Stimulated activated CD4-positive, alpha-beta T cell treated with anti-CD3 and anti-CD28 coated beads, Interleukin-4, amount 100 ng/mL, for 48 hours (primary cell): ENCODE data around the gene SLC6A6.

ENCODE experiments used
- DNase-seq, 2 donors: peaks; one replicate each; pipeline ENCODE4 v3.0.0-alpha.2; 2020; ENCODE audit warnings: low read depth in 2 of 2

The SLC6A6 gene

GRCh38 chr3:14522129-14522691 lies 119.8 kb downstream of the SLC6A6 start:
- no peak for DNase-seq

- no peak for DNase-seq
Observed at GRCh38 chr3:14522768-14523167, 120.4 kb downstream of the SLC6A6 start.

- no peak for DNase-seq
Observed at GRCh38 chr3:14523792-14524191, 121.4 kb downstream of the SLC6A6 start.

- DNase-seq: no peak
Observed at GRCh38 chr3:14524311-14524711, 121.9 kb downstream of the SLC6A6 start.

DNA sequence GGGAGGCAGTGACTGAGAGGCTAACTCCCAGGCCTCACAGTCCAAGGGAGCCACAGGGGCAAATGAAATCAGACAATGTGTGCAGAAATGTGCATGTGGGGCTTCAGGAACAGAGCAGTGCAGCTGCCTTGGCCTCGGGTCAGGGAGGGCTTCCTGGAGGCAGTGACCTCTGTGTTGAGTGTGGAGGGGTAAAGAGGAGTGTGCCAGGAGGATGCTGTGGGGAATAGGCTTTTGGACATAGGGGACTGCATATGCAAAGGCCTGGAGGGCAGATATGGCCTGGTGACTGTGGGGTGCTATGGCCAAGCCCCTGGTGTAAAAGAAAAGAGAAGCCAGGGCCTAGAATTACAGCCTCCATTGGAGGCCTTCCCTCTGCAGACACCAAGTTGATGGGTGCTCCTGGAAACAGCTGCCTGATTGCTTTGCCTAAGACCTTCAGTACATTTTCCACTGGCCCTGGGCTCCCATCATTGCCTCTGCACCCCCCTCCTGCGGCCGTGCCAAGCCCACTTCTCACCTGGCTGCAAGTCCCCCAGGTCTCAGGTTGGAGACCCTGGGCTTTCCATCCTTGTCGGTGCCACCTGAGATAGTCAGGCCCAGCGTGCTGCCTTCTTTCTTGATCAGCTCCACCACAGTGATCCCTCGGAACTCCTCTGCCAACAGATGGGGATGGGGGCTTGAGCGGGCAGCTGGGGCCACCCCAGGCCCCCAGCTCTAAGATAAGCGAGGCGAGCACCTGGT lies 122.7 kb downstream of the SLC6A6 start:
- no peak for DNase-seq

- DNase-seq: no peak
Observed at GRCh38 chr3:14525685-14526631, 123.6 kb downstream of the SLC6A6 start.

GRCh38 chr3:14528081-14528480 lies 125.7 kb downstream of the SLC6A6 start:
- no peak for DNase-seq

- DNase-seq: no peak
Observed at GRCh38 chr3:14531856-14532395, 129.5 kb downstream of the SLC6A6 start.

DNA sequence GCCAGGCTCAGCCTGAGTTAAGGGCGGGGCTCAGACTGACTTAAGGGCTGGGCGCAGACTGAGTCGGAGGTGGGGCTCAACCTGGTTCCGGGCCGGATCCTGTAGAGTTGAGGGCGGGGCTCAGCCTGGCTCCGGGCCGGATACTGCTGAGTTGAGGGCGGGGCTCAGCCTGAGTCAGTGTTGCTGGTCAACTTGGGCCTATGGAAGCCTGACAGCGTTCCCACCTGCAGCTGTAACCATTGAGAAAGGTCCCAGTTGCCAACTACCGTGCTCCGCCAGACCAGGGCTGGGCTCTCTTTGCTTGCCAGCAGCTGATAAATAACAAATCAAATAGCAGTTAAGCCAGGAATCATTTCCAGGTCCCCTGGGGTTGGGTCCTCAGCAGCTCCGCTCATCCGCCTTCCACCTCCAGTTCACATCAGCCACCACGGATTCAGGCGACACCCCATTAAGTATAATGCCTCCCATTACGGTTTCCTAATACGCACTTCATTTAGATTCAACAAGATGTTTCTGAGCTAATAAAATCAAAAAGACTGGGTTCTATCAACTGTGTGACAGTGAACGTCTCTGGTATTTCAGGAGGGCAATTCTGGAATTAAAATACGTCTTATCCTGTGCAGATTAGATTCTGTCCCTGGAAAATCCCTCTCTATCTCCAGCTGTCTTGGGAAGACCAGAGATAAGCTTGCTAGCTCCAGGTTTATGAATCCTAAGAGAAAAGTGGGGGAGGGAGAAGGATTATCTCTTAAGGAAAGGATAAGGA lies 130.5 kb downstream of the SLC6A6 start:
- no peak for DNase-seq

- no peak for DNase-seq
Observed at GRCh38 chr3:14533457-14533958, 131.1 kb downstream of the SLC6A6 start.

GRCh38 chr3:14534516-14535191 lies 132.2 kb downstream of the SLC6A6 start:
- no peak for DNase-seq

DNA sequence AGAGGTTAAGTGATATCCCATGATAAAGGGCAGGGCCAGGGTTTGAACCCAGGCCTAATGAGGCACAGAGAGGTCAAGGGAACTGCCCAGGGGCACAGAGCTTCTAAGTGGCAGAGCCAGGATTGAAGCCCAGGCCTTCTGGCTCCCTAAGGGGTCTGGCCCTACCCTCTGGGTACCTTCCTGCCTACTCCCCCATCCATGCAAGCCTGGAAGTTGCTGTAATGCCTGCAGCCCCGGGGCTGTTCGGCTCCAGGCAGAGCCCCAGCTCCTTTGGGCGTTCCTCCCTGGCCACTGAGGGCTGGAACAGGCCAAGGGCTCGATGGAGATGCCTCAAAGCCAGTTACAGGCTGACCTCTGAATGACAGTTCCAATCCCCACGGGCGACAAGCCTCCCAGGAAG lies 133.2 kb downstream of the SLC6A6 start:
- no peak for DNase-seq

GRCh38 chr3:14536055-14536815 lies 133.8 kb downstream of the SLC6A6 start:
- no peak for DNase-seq

DNA sequence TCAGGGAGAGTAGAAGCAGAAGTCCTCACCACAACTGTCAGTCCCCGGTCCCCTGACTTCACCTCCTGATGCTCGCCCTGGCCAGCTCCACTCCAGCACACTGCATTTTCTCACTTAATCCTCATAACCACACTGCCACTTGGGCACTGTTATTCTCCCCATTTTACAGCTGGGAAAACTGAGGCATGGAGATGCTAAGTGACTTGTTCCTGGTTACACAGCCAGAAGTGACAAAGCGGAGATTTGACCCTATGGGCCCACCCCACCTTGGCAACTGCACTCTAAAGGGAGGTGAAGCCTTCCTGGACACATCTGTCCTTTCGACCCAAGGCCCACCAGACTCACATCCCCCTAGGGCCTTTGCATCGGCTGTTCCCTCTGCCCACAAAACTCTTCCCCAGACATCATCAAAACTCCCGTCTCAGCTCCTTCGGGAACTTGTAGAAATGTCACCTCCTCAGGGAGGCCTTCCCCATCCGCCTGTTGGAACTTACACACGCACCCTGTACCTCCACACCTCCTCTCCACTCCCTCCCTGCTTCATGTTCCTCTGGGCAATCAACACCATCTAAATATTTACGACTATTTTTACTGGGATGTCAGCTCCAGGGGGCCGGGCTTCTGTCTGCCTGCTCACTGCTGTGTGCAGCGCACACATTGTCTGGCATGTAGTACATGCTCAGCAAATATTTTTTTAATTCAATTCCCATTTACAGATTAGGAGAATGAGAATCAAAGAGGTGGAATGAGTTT lies 134.6 kb downstream of the SLC6A6 start:
- DNase-seq: no peak

DNA sequence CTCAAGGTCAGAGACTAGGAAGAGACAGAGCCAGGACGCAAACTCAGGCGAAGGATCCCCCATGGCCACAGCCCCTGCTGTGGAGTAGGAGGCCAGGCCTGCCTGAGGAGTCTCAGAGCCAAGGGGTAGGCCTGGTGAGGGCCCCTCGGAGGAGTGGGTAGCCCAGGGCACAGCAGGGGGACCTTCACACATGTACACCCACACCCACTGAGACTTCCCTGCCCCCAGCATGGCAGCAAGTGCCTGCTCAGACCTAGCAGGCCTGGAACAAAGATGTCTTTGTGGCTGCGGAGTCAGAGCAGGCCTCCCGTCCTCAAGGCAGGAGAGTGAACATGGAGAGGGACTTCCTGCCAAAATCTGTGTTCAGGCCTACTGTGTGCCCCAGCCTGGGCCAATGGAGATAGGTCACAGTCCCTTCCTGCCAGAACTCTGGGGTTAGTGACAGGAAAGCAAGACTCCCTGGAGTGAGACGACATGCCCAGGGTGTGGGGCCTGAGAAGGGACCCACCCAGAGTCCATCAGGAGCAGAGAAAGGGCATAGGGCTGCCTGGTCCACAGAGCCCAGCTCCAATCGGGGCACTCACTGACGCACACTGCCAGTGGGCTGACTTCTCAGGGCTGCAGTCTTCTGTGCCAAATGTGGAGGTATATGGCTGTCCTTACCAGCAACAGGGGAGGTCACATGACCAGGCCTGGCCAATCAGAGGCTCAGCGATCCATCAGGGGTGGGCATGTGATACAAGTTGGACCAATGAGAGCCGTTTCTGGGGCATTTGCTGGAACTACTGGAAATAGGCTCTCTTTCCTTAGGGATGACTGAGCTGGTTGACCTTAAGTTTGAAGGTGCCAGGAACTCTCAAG lies 135.4 kb downstream of the SLC6A6 start:
- DNase-seq: no peak

- DNase-seq: no peak
Observed at GRCh38 chr3:14538451-14539088, 136.2 kb downstream of the SLC6A6 start.
